Panc1 (cell line): Measurements from ENCODE around the gene IGLON5. TPM values are rescaled to one million over a fixed set of nuclear protein-coding genes. Genes with fewer than 3 reads are reported as not detected.

Source experiments
- ATAC-seq: fragments of 200-7000 bp; cut with Tn5 transposase; 2 replicates; pipeline ENCODE4 v1.9.1; 2020; ENCODE audit warnings: mild to moderate bottlenecking, moderate library complexity
- BruUV-seq: library from RNA; stranded (reverse); fragments of 400-500 nt; replicated peaks from 2 replicates; lab custom pipeline; 2021; lab: Mats Ljungman, UMichigan
- CTCF ChIA-PET: fragments of 300-600 bp; sonication (Branson Sonifier 250); formaldehyde crosslinking; loops from one replicate; lab custom pipeline; 2022; ENCODE audit warnings: antibody characterized with exemption; lab: Charles Lee
- POLR2A ChIA-PET: fragments of 300-600 bp; sonication (Branson Sonifier 250); formaldehyde crosslinking; loops from one replicate; lab custom pipeline; 2022; ENCODE audit warnings: antibody characterized with exemption; lab: Charles Lee
- DNase-seq: peaks from one replicate; pipeline ENCODE4 v3.0.0-alpha.2; 2010; ENCODE audit warnings: low read depth, low spot score
- H3K27ac ChIP-seq: 2 replicates; pipeline ENCODE4 v1.5.1; 2011; ENCODE audit warnings: mild to moderate bottlenecking, low read length, inconsistent platforms
- H3K27me3 ChIP-seq: fragments of 200-500 bp; sonication (Bioruptor generic); 2 replicates; pipeline ENCODE4 v1.6.0; 2014; ENCODE audit warnings: low read length, inconsistent platforms; ENCODE audit not compliant: control insufficient read depth, insufficient read depth
- H3K36me3 ChIP-seq: fragments of 200-500 bp; sonication (Bioruptor generic); 2 replicates; pipeline ENCODE4 v1.5.1; 2014; ENCODE audit warnings: inconsistent platforms, mild to moderate bottlenecking, low read length, moderate library complexity; ENCODE audit not compliant: control insufficient read depth, insufficient read depth
- H3K4me1 ChIP-seq: 2 replicates; pipeline ENCODE4 v1.5.1; 2011; ENCODE audit warnings: inconsistent platforms, mild to moderate bottlenecking, low read length, moderate library complexity; ENCODE audit not compliant: control insufficient read depth, insufficient read depth
- H3K4me3 ChIP-seq, 2 experiments: 2 replicates each; pipeline ENCODE4 v1.5.1; 2011 to 2012; ENCODE audit warnings: low read depth in 2 of 2, low read length in 2 of 2, mild to moderate bottlenecking in 2 of 2, inconsistent platforms in 1 of 2, moderate library complexity in 1 of 2
- H3K9me3 ChIP-seq: fragments of 200-500 bp; sonication (Bioruptor generic); 2 replicates; pipeline ENCODE4 v1.5.1; 2014; ENCODE audit warnings: low read depth, mild to moderate bottlenecking, inconsistent platforms, low read length, moderate library complexity; ENCODE audit not compliant: control insufficient read depth, insufficient read depth
- POLR2AphosphoS5 ChIP-seq: IDR thresholded peaks from 2 replicates; pipeline ENCODE4 v1.6.1; 2012; ENCODE audit warnings: mild to moderate bottlenecking, low read depth, low read length, moderate library complexity
- SIN3A ChIP-seq: IDR thresholded peaks from 2 replicates; pipeline ENCODE4 v1.6.1; 2012; ENCODE audit warnings: low read depth, mild to moderate bottlenecking, low read length, moderate library complexity, borderline replicate concordance; ENCODE audit not compliant: insufficient read depth
- TCF7L2 ChIP-seq: IDR thresholded peaks from 2 replicates; pipeline ENCODE4 v1.6.1; 2011; ENCODE audit warnings: mild to moderate bottlenecking, low read depth, low read length, inconsistent platforms
- in situ Hi-C: cut with HindIII; loops from 2 replicates; pipeline ENCODE4 v1.10.0; 2016; ENCODE audit warnings: low sequenced_read_pairs, low pct_unique_long_range_greater_than_20kb
- intact Hi-C: fragments of 100-400 bp; cut with micrococcal nuclease; formaldehyde crosslinking; loops from one replicate; pipeline ENCODE4 v1.10.0; 2022; ENCODE audit not compliant: unreplicated experiment
- total RNA-seq: library from RNA; stranded (reverse); gene quantifications from one replicate; pipeline ENCODE4 v1.2.1, GENCODE V29; 2021; ENCODE audit not compliant: unreplicated experiment
- TF ChIP-seq, protein P1 (sequence below), 2 experiments: IDR thresholded peaks; 2 replicates each; pipeline ENCODE4 v1.6.1; 2011 to 2012; ENCODE audit warnings: low read depth in 2 of 2, control low read depth in 1 of 2, low read length in 1 of 2, mild to moderate bottlenecking in 1 of 2, moderate library complexity in 1 of 2; ENCODE audit not compliant: insufficient read depth in 1 of 2
- TF ChIP-seq, protein P2 (sequence below): fragments of 450-650 bp; IDR thresholded peaks from 2 replicates; pipeline ENCODE4 v1.5.1; 2017; ENCODE audit warnings: mild to moderate bottlenecking

The IGLON5 gene
- total RNA-seq, 1 experiment from 2014 or later = 0.13 TPM

DNA sequence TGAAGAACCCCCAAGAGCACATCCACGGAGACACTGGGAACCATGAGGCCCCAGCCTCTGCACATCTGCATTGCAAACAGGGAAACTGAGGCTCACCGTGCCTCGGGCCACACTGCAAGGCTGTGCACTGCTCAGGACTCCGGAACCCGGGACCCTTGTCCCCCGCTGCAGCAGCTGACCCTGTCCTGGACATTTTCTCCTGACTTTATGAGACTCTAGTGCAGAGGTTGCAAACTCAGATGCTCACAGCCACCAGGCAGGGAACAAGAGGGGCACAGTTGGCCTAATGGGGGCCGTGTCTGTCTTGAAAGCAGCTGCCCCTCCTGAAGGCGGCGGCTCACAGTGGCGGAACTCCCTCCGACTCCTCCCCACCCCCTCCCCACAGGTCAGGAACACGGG lies 16.5 kb upstream of the IGLON5 start:
- Histone ChIP-seq H3K4me1 (no peaks in the 10 kb centered on the region), H3K36me3 (no peaks in the 10 kb centered on the region), H3K9me3 (no peaks in the 10 kb centered on the region), H3K27me3 (no peaks in the 10 kb centered on the region; the same call in 1 of the 2 replicates), H3K4me3 (no peak overlapping the region), H3K27ac (no peak overlapping the region)
- TF ChIP-seq POLR2AphosphoS5 (no peak), SIN3A (no peak), TCF7L2 (no peak)
- TF ChIP-seq, protein P1, sequence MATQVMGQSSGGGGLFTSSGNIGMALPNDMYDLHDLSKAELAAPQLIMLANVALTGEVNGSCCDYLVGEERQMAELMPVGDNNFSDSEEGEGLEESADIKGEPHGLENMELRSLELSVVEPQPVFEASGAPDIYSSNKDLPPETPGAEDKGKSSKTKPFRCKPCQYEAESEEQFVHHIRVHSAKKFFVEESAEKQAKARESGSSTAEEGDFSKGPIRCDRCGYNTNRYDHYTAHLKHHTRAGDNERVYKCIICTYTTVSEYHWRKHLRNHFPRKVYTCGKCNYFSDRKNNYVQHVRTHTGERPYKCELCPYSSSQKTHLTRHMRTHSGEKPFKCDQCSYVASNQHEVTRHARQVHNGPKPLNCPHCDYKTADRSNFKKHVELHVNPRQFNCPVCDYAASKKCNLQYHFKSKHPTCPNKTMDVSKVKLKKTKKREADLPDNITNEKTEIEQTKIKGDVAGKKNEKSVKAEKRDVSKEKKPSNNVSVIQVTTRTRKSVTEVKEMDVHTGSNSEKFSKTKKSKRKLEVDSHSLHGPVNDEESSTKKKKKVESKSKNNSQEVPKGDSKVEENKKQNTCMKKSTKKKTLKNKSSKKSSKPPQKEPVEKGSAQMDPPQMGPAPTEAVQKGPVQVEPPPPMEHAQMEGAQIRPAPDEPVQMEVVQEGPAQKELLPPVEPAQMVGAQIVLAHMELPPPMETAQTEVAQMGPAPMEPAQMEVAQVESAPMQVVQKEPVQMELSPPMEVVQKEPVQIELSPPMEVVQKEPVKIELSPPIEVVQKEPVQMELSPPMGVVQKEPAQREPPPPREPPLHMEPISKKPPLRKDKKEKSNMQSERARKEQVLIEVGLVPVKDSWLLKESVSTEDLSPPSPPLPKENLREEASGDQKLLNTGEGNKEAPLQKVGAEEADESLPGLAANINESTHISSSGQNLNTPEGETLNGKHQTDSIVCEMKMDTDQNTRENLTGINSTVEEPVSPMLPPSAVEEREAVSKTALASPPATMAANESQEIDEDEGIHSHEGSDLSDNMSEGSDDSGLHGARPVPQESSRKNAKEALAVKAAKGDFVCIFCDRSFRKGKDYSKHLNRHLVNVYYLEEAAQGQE (IDR thresholded peaks at IDR 0.05; ENCODE audit: insufficient read depth in 1 of 2, low read depth in 2 of 2, low read length in 1 of 2) = no peak
- TF ChIP-seq, protein P2, sequence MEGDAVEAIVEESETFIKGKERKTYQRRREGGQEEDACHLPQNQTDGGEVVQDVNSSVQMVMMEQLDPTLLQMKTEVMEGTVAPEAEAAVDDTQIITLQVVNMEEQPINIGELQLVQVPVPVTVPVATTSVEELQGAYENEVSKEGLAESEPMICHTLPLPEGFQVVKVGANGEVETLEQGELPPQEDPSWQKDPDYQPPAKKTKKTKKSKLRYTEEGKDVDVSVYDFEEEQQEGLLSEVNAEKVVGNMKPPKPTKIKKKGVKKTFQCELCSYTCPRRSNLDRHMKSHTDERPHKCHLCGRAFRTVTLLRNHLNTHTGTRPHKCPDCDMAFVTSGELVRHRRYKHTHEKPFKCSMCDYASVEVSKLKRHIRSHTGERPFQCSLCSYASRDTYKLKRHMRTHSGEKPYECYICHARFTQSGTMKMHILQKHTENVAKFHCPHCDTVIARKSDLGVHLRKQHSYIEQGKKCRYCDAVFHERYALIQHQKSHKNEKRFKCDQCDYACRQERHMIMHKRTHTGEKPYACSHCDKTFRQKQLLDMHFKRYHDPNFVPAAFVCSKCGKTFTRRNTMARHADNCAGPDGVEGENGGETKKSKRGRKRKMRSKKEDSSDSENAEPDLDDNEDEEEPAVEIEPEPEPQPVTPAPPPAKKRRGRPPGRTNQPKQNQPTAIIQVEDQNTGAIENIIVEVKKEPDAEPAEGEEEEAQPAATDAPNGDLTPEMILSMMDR = no peak
- CTCF ChIA-PET = no interaction called here
- BruUV-seq = no TSS peak
- no peak for DNase-seq
- ATAC-seq = no peak
- POLR2A ChIA-PET = no interaction called here
- intact Hi-C loops = no loop called here
- in situ Hi-C loops = no loop called here

DNA sequence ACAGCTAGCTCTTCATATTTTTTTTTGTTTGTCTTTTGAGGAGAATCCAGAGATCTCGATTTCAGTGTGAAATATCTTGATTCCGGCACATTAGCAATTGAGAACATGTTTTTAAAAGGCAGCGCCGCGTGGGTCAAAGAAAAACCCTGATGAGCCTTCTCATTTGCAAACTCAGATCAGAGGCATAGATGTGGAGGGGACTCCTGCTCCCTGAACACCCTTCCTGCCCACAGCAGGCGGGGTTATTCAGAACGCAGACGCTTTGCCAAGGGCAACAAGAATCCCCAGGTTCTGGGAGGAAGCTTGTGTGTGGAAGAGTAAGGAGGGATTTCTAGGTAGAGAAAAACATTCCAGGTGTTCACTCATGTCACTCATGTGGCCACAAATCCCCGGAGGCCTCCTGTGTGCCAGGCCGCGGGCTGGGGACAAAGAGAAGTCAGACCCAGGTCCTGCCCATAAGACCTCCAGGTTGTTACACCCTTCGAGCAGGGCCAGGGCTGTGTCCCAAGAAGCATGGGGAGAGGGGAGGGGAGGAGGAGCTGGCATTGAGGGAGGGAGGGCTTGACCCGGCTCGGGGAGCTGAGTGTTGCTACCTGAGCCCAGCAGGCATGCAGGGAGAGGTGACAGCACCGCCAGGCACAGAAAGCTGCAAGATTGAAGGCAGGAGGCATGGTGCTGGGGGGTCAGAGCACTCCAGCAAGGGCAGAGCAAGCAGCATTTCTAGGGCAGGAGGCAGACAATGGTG lies 15.9 kb upstream of the IGLON5 start:
- no peak for DNase-seq
- intact Hi-C loops (no loop called here), in situ Hi-C loops (no loop called here)
- ChIA-PET POLR2A (no interaction called here), CTCF (no interaction called here)
- no peak for ATAC-seq
- no peaks in the 10 kb centered on the region; the same call in 1 of the 2 replicates for H3K27me3 ChIP-seq
- no peaks in the 10 kb centered on the region for H3K9me3 ChIP-seq
- no peak overlapping the region for H3K4me3 ChIP-seq
- no TSS peak for BruUV-seq
- no peaks in the 10 kb centered on the region for H3K4me1 ChIP-seq
- no peak overlapping the region for H3K27ac ChIP-seq
- H3K36me3 ChIP-seq = no peaks in the 10 kb centered on the region
- TF ChIP-seq, protein P1 (IDR thresholded peaks at IDR 0.05; ENCODE audit: insufficient read depth in 1 of 2, low read depth in 2 of 2, low read length in 1 of 2) = no peak
